Activated naive CD8-positive, alpha-beta T cell treated with anti-CD3 and anti-CD28 coated beads, Interleukin-2, amount 50 U/mL, for 16 hours (primary cell): ENCODE measurements around the gene GALNT9.

ENCODE experiments used
- DNase-seq: peaks from one replicate; pipeline ENCODE4 v3.0.0-alpha.2; 2020; ENCODE audit warnings: low read depth, low spot score

The GALNT9 gene

DNA sequence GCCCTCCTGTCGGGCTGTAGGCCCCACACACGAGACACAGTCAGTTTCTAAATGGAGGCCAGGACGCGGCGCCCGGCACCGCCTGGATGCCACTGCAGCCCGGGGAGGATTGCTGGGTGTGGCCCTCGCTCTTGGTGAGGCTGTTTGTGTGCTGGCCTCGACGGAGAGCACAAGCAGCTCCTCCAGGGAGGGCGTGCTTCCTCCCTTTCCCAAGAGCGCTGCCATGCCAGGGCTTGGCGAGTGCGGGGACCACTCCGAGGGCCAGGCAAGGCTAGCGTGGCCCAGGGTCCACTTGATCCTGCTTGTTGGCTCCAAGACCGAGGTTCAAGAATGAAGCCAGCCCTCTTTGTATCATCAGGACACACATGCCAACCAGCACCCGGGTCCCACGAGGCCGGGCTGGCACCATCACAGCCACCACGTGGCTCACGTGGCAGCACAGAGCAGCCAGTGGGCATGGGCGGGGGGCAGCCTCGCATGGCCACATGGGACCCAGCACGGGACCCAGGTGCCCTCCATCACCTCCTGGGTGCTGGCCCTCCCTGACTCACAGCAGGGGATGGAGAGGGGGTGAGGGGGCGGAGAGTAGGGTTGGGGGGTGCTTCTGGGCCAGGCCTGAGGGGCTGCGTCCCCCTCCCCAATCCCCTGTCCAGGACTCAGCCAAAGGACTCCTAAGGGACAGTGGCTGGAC is 113.9 kb downstream of the GALNT9 start:
- no peak for DNase-seq

GRCh38 chr12:132214891-132215290 is 114.5 kb downstream of the GALNT9 start:
- DNase-seq = no peak

- DNase-seq = no peak
Measured at GRCh38 chr12:132214161-132214476, 115.3 kb downstream of the GALNT9 start.

DNA sequence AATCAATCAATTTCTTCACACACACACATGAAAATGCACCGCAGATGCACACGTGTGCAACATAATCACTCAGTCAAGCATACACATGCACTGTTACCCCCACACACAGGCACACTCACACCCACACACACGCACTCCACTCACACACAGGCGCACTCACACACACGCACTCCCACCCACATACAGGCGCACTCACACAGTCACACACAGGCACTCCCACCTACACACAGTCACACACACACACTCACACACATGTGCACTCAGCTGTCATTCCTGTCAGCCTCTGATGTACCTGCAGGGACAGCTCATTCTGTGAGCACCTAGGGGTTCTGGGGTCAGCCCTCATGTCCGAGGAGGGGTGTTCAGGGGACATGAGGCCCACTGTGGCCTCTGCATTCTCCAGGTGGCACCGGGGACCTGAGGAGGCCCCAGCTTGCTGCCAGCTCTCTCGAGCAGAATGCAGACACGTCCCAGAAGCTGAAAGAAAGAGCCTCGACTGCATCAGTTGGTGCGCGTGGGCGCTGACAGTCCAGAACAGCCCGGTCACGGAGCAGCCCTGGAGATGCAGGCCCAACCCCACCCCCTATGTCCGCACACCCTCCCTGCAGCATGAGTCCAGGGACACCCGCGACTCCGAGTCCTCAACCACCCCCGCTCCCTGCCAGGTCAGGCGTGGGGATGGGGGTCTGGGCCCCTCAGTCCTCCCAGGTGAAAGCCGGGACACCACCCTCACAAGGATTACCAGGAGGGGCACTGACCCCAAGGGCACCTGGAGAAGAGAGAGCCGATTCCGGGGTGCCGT is 115.8 kb downstream of the GALNT9 start:
- DNase-seq = no peak

GRCh38 chr12:132211816-132212215 is 117.6 kb downstream of the GALNT9 start:
- no peak for DNase-seq

DNA sequence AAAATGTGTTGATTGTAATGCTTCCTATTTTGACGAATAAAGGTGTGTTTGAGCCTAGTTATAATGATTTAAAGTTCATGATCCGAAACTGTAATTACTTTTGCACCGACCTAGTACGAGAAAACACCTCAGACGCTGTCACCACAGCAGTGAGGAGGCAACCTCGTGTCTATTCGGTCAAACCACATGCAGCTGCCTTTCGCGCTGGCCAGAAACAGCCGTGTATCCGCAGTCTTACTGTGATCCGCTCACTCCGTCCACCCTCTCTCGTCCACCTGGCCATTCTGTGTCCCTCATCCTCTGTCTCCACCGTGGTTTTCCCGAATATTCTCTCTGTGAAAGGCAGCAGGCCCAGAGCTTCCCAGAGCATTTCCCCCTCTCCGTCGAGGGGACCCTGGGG is 118.1 kb downstream of the GALNT9 start:
- no peak for DNase-seq

GRCh38 chr12:132210223-132211055 is 119.0 kb downstream of the GALNT9 start:
- DNase-seq = no peak

DNA sequence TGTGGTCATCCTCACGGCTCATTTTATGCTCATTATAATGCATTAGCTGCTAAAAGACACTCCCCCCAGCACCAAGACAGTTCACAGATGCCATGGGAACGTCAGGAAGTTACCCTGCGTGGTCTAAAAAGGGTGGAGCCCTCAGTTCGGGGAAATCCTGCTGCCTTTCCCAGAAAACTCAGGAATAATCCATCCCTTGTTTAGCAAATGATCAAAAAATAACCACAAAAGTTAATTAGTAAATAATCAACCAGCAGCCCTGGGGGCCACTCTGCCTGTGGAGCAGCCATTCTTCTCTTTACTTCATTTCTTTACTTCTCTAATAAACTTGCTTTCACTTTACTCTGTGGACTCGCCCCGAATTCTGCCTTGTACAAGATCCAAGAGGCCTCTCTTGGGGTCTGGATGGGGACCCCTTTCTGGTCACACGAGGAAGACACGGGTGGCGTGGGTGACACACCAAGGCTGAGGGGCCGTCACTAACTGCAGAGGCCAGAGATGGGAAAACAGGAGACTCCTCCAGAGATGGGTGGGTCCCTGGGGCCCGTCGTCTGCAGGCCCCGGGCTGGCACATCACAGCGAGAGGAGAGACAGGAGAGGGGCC is 119.7 kb downstream of the GALNT9 start:
- DNase-seq = no peak

DNA sequence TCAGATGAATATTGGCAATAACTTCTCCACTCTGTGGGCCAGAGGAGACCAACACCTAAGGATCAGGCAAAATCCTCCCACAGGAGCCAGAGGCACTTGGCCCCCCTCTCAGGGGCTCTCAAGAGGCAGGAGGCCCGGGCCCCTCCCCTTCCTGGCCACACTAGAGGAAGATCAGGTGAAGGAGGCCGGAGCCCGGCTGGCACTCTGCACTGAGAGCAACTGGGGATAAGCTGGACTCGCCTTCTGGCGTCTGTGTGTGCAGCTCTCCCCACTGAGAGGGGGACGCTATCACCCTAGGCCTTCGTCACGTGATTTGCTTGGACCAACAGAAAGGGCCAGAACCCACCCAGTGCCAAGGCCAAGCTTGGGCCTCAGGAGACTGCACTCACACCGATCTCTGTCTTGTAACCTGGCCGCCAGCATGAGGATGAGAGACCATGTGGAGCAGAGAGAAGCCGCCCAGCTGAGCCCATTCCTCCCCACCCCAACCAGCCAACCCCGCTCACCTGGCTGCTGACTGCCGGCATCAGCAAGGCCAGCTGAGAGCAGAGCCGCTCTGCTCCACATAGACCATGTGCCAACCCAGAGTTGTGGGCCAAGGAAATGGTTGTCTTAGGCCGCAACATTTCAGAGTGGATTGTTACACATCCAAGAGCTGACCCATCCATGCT is 121.1 kb downstream of the GALNT9 start:
- DNase-seq = no peak

GRCh38 chr12:132207083-132207775 is 122.2 kb downstream of the GALNT9 start:
- no peak for DNase-seq

DNA sequence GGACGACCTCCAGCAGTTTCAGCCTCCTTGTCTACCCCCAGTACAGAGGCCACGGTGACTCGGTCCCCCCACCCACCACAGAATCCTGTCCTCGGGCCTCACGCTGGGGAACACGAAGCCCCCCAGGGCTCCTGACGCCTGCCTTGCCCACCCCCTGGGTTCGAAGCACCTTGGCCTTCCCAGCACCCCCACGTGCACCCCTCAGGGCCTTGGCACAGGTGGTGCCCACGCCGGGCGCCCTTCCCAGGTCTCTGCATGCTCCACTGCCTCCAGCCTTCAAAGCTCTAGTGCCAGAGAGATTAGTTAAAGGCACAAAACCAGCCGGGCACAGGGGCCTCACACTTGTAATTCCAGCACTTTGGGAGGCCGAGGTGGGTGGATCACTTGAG is 123.3 kb downstream of the GALNT9 start:
- no peak for DNase-seq

DNA sequence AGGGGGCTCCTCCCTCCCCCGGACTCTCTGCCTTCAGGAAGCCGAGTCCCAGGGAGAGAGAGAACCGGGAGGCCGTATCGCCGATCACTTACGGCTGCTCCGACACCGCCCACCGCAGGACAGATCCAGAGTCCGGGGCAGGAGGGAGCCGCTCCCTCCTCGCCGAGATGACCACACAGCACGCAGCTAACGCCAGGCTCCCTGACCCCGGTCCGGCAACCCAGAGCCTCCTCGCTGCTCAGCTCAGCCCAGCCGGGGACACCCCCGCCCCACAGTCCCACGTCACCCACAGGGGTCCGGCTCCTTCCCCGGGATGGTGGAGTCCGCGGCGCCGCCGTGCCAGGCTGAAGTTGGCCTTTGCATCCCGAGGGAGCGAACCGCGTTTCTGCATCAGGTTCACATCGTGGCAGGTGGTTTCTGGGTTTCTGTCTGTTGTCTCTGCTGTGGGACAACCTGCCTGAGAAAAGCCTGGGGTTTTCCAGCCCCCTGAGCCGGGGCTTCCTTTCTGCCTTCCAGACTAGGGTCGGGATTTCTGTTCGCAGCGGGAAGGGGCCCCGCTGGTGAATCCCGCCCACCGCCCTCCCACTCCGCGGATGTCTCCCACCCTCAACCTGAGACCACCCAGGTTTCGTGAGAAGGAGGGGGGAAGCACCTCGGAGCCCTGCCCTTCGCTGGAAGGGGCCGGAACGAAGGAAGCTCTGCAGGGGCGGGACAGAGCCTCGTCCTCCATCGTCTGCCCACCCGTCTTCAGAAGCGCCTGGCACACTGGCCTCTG is 123.9 kb downstream of the GALNT9 start:
- DNase-seq = no peak

- DNase-seq = no peak
Measured at GRCh38 chr12:132204793-132205270, 124.6 kb downstream of the GALNT9 start.

GRCh38 chr12:132204063-132204792 is 125.2 kb downstream of the GALNT9 start:
- DNase-seq = no peak

GRCh38 chr12:132202929-132203721 is 126.3 kb downstream of the GALNT9 start:
- no peak for DNase-seq

- DNase-seq = no peak
Measured at GRCh38 chr12:132201391-132202120, 127.8 kb downstream of the GALNT9 start.

- no peak for DNase-seq
Measured at GRCh38 chr12:132200800-132201199, 128.6 kb downstream of the GALNT9 start.
